Measurements from ENCODE around the gene CPN2. TPM values are rescaled to one million over a fixed set of nuclear protein-coding genes. Genes with fewer than 3 reads are reported as not detected.

CPN2 gene
- total and polyA plus RNA-seq, 2 of the 13 experiments (the other 11 are each of a cell fraction or from before 2014, with no cell fraction given): 26.7 to 27.7 TPM

- TF ChIP-seq GTF2F1 (IDR thresholded peaks at IDR 0.05; ENCODE audit: low read length): no peak
- no peak for TF ChIP-seq IRF2 (CRISPR knock-in tag; IDR thresholded peaks at IDR 0.05)
- no peak for TF ChIP-seq SIX1 (CRISPR knock-in tag; IDR thresholded peaks at IDR 0.05; ENCODE audit: borderline replicate concordance)
Measured at GRCh38 chr3:194306109-194306686, 44.9 kb downstream of the CPN2 start (continued).

GRCh38 chr3:194305356-194306108 lies 45.6 kb downstream of the CPN2 start:
- H3K4me3 ChIP-seq (replicated peaks in 1 of 3; ENCODE audit: insufficient read depth in 1 of 3, low read depth in 2 of 3, low read length in 3 of 3): no peak overlapping the region
- no peaks in the 10 kb centered on the region for H4K20me1 ChIP-seq (ENCODE audit: insufficient read depth, low read length)
- H3K27me3 ChIP-seq (ENCODE audit: control insufficient read depth in 1 of 2, insufficient read depth in 2 of 2, low read length in 2 of 2): peaks cover 8 to 58% of the 10 kb centered on the region in 2 experiments; a peak in 3 of 5 replicates
- ATAC-seq (no peak), DNase-seq (ENCODE audit: low spot score) (no peak), FAIRE-seq (no peak)
- TF ChIP-seq ARNT (IDR thresholded peaks at IDR 0.05) (no peak), DNMT1 (CRISPR knock-in tag; IDR thresholded peaks at IDR 0.05) (no peak), SP140L (CRISPR knock-in tag; IDR thresholded peaks at IDR 0.05; ENCODE audit: borderline replicate concordance) (no peak), TFAP4 (IDR thresholded peaks at IDR 0.05; ENCODE audit: borderline replicate concordance, low read depth) (no peak), ZNF143 (CRISPR knock-in tag; IDR thresholded peaks at IDR 0.05) (no peak), ZNF329 (CRISPR knock-in tag; IDR thresholded peaks at IDR 0.05; ENCODE audit: low read depth) (no peak), FOXA1 (IDR thresholded peaks at IDR 0.05) (no peak), FOXA1 (CRISPR knock-in tag; IDR thresholded peaks at IDR 0.05) (no peak), LRRFIP1 (CRISPR knock-in tag; conservative IDR thresholded peaks at IDR 0.05) (no peak)
- TF ChIP-seq, protein P1, sequence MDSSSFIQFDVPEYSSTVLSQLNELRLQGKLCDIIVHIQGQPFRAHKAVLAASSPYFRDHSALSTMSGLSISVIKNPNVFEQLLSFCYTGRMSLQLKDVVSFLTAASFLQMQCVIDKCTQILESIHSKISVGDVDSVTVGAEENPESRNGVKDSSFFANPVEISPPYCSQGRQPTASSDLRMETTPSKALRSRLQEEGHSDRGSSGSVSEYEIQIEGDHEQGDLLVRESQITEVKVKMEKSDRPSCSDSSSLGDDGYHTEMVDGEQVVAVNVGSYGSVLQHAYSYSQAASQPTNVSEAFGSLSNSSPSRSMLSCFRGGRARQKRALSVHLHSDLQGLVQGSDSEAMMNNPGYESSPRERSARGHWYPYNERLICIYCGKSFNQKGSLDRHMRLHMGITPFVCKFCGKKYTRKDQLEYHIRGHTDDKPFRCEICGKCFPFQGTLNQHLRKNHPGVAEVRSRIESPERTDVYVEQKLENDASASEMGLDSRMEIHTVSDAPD (CRISPR knock-in tag; IDR thresholded peaks at IDR 0.05): no peak
- in situ Hi-C loops (cut with HindIII; ENCODE audit: extremely low pct_ligation_motif_present, low pct_unique_long_range_greater_than_20kb) (loop anchor here (25.0 kb wide), 1 partner anchor 643 kb away; no protein-coding TSS in a partner anchor), intact Hi-C loops (cut with micrococcal nuclease; ENCODE audit: unreplicated experiment) (no loop called here)
- no peak overlapping the region for H3K9ac ChIP-seq (ENCODE audit: insufficient read depth, low read depth, low read length)
- H3K4me1 ChIP-seq (ENCODE audit: insufficient read depth, low read length): peaks cover 13% of the 10 kb centered on the region
- 50% methylated on average over 9 of the region's 11 CpGs for WGBS (ENCODE audit: low lambda C conversion rate)
- BruUV-seq (replicated peaks): no TSS peak
- H2AFZ ChIP-seq (ENCODE audit: low read length): no peak overlapping the region
- ChIA-PET CTCF (ENCODE audit: low intra/inter-chr PET ratio, low total read pairs) (no interaction called here), POLR2A (no interaction called here)
- no peaks in the 10 kb centered on the region for H3K9me3 ChIP-seq (ENCODE audit: low read length)
- no peaks in the 10 kb centered on the region for H3K79me2 ChIP-seq (ENCODE audit: insufficient read depth, low read length)
- H3K27ac ChIP-seq (ENCODE audit: extremely low read length, insufficient read depth, low read length): no peak overlapping the region
- H3K36me3 ChIP-seq (replicated peaks in 1 of 2; ENCODE audit: control insufficient read depth in 1 of 2, insufficient read depth in 2 of 2, low read length in 2 of 2): no peaks in the 10 kb centered on the region
- no peak overlapping the region for H3K4me2 ChIP-seq (ENCODE audit: low read depth, low read length)
